GM06990 (cell line): ENCODE data around the gene MAN1A1.
A peak's percentile ranks its signal among the peaks of the same experiment; 100 is the strongest.

Experiments
- DNase-seq: peaks from one replicate; pipeline ENCODE4 v3.0.0-alpha.2; 2011; ENCODE audit not compliant: insufficient read length; ENCODE audit errors: extremely low read depth
- H3K27me3 ChIP-seq: replicated peaks from 2 replicates; pipeline ENCODE4 v1.6.0; 2011; ENCODE audit warnings: low read length; ENCODE audit not compliant: control insufficient read depth, insufficient read depth
- H3K36me3 ChIP-seq: 2 replicates; pipeline ENCODE4 v1.5.1; 2011; ENCODE audit warnings: low read length; ENCODE audit not compliant: control insufficient read depth, insufficient read depth
- H3K4me3 ChIP-seq: replicated peaks from 2 replicates; pipeline ENCODE4 v1.5.1; 2011; ENCODE audit warnings: low read depth, mild to moderate bottlenecking, control low read depth, low read length
- TF ChIP-seq, protein P1 (sequence below): IDR thresholded peaks from 2 replicates; pipeline ENCODE4 v1.5.1; 2011; ENCODE audit warnings: low read length, control low read depth, mild to moderate bottlenecking, inconsistent platforms; ENCODE audit not compliant: insufficient read depth, poor library complexity, severe bottlenecking

Gene MAN1A1

DNA sequence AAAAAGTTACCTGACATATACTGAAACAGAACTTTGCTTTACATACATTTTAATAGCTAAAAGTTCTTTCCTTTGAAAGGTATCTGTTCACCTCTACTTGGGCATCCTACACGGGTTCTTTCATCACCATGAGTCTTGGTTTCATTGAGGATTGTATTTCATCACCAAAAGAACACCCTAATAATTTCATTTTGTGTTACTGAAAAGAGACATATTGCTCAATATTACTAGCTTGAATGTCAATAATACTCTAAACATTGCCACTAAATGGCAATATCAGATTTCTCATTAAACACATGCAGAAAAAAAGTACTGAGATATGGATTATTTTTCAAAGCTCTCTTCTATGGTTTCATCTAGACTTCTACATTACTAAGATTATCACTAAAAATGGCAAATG is 30.8 kb downstream of the MAN1A1 start:
- TF ChIP-seq, protein P1, sequence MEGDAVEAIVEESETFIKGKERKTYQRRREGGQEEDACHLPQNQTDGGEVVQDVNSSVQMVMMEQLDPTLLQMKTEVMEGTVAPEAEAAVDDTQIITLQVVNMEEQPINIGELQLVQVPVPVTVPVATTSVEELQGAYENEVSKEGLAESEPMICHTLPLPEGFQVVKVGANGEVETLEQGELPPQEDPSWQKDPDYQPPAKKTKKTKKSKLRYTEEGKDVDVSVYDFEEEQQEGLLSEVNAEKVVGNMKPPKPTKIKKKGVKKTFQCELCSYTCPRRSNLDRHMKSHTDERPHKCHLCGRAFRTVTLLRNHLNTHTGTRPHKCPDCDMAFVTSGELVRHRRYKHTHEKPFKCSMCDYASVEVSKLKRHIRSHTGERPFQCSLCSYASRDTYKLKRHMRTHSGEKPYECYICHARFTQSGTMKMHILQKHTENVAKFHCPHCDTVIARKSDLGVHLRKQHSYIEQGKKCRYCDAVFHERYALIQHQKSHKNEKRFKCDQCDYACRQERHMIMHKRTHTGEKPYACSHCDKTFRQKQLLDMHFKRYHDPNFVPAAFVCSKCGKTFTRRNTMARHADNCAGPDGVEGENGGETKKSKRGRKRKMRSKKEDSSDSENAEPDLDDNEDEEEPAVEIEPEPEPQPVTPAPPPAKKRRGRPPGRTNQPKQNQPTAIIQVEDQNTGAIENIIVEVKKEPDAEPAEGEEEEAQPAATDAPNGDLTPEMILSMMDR, result no peak
- no peaks in the 10 kb centered on the region for H3K36me3 ChIP-seq
- no peaks in the 10 kb centered on the region for H3K27me3 ChIP-seq
- no peak overlapping the region for H3K4me3 ChIP-seq
- no peak for DNase-seq

DNA sequence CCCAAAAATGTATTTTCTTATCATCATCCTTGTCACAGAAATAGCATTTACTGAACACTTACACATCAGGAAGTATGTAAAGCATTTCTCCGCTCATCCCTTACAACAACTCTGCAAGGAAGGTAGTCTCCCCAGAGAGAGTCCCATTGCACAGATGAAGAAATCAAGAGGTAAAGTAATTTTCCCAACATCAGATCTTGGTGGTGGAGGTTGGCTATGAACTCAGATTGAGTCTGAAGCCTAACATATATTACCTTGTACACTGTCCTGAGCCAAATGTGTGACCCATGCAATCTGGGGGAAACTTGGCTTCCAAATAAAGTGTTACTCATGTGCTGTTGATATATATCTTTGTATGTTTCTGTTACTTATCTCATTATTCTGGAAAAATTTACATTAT is 31.4 kb downstream of the MAN1A1 start:
- H3K27me3 ChIP-seq, result no peaks in the 10 kb centered on the region
- TF ChIP-seq, protein P1, result no peak
- no peaks in the 10 kb centered on the region for H3K36me3 ChIP-seq

DNA sequence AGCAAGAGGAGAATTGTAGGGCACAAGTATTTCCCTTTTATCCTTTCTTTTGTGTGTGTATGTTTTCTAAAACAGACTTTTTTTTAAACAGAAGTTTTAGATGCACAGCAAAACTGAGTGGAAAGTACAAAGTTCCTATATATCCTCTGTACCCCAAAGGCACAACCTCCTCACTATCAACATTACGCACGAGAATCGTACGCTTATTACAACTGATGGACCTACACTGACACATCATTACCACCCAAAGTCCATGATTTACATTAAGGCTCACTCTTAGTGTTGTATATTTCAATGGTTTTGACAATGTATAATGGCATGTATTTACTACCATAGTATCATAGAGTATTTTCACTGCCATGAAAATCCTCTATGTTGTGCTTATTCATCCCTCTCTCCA is 32.6 kb downstream of the MAN1A1 start:
- Histone ChIP-seq H3K27me3 (no peaks in the 10 kb centered on the region), H3K36me3 (no peaks in the 10 kb centered on the region)
- TF ChIP-seq, protein P1, result no peak

More for the DNA sequence above, 31.4 kb downstream of the MAN1A1 start:
- DNase-seq, result no peak
- no peak overlapping the region for H3K4me3 ChIP-seq

DNA sequence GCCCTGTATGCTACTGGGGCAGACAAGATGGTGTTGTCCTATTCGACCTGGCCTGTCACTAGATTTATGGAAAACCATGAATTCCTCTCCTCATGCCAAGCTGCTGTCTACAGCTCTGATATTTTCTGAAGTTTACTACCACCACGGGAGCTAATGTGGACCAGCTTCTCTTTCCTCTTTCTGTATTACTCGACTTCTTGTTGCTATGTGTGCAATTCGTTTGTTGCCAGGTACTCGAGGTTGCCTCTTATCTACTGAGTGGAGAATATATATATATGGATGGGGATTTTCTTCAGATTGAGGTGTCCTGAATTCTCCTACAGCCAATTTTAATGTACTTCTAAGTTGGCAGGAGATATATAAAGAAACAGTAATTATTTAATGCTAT is 34.7 kb downstream of the MAN1A1 start:
- Histone ChIP-seq H3K4me3 (peak overlapping the region; percentile 29), H3K36me3 (no peaks in the 10 kb centered on the region), H3K27me3 (no peaks in the 10 kb centered on the region)
- no peak for DNase-seq
- TF ChIP-seq, protein P1, result no peak

More for the DNA sequence above, 32.6 kb downstream of the MAN1A1 start:
- DNase-seq, result no peak
- no peak overlapping the region for H3K4me3 ChIP-seq

DNA sequence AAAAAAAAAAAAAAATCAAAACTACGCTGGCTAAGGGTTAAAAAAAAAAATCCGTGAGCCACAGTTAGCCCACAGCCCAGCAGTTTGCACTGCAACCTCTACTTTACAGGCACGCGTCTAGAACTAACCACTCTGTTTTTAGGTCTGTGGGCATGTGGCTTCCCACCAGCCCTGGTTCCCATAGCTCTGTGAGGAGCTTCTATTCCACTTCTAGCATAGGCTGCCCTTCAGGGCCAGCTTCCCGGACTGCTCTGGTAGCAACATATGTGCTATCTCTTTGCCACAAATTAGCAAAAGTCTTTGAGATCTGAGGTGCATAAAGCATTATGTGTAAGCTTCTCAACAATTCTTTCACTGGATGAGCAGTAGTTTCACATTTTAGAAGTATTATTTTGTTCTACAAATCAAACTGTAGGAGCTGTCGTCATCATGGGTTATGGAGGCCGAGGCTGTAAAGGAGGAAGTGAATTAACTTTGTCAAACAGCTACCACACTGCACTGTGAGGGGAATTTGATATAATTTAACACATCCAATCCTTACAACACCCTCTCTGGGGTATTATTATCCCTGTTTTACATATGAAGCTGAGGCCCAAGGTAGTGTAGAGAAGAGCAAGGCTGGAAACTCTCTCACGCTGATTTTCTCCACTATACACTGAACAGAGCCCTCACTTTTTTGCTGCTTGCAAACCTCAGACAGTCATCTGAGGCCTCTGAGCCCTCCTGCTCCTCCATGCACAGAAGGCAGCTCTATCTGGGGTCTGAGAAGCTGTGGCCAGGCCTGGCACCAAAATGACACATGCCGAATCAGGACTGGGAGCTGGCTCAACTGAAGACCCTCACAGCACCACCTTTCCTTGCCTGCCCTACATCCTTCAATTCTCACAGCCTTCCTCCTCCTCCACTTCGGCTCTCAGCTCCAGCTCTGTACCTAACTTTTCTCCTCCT is 35.4 kb downstream of the MAN1A1 start:
- no peaks in the 10 kb centered on the region for H3K36me3 ChIP-seq
- no peaks in the 10 kb centered on the region for H3K27me3 ChIP-seq
- peak overlapping the region; percentile 29 for H3K4me3 ChIP-seq
- TF ChIP-seq, protein P1, result no peak
- peak; percentile 60 for DNase-seq

DNA sequence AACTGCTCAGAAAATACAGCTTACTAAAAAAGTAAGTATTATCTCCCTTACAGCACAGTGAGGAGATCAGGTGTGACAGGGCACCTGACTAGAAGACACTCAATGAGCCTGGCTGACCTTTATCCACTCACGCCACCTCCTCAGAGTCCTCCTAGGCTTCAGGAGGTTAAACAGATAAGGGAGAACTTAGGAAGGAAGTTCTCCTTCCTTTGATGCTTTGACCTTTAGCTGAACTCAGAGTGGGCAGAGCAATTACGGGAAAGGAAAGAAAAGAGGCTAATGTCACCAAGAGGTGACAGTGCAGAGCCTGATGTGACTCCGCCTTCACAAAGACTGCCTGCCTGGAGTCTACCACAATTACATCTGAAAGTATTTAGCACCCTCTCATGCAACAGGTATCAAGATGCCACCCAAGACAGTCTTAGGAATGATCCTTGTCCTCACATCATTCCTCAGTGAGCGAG is 36.7 kb downstream of the MAN1A1 start:
- H3K36me3 ChIP-seq, result no peaks in the 10 kb centered on the region
- H3K27me3 ChIP-seq, result no peaks in the 10 kb centered on the region
- DNase-seq, result no peak
- TF ChIP-seq, protein P1, result no peak
- no peak overlapping the region; the same call in 1 of the 2 replicates for H3K4me3 ChIP-seq
